Suprapubic skin (tissue), 4 donors: Measurements from ENCODE around the gene NR4A1. TPM values are rescaled to one million over a fixed set of nuclear protein-coding genes. Genes with fewer than 3 reads are reported as not detected.
A peak's percentile ranks its signal among the peaks of the same experiment; 100 is the strongest.

ENCODE experiments used
- DNase-seq, 2 donors: peaks; one replicate each; pipeline ENCODE4 v3.0.0-alpha.2; 2019; ENCODE audit warnings: low spot score in 2 of 2
- H3K27ac ChIP-seq: fragments of 200-600 bp; sonication (generic); one replicate; pipeline ENCODE4 v1.5.1; 2019
- H3K27me3 ChIP-seq: fragments of 200-600 bp; sonication (generic); one replicate; pipeline ENCODE4 v1.5.1; 2019
- H3K36me3 ChIP-seq: fragments of 200-600 bp; sonication (generic); one replicate; pipeline ENCODE4 v1.5.1; 2019
- H3K4me1 ChIP-seq: fragments of 200-600 bp; sonication (generic); one replicate; pipeline ENCODE4 v1.5.1; 2019
- H3K4me3 ChIP-seq: fragments of 200-600 bp; sonication (generic); one replicate; pipeline ENCODE4 v1.5.1; 2019; ENCODE audit warnings: mild to moderate bottlenecking
- H3K9me3 ChIP-seq: fragments of 200-600 bp; sonication (generic); one replicate; pipeline ENCODE4 v1.5.1; 2019
- EP300 ChIP-seq: sonication (generic); formaldehyde crosslinking; IDR thresholded peaks from one replicate; pipeline ENCODE4 v1.6.1; 2017; ENCODE audit warnings: antibody characterized with exemption
- POLR2A ChIP-seq, 2 donors: fragments of 450-650 bp; IDR thresholded peaks; one replicate each; pipeline ENCODE4 v1.6.1; 2017; ENCODE audit warnings: antibody characterized with exemption in 2 of 2, mild to moderate bottlenecking in 2 of 2, moderate library complexity in 2 of 2
- POLR2AphosphoS5 ChIP-seq, 3 donors: sonication (generic); formaldehyde crosslinking; IDR thresholded peaks; one replicate each; pipeline ENCODE4 v1.6.1; 2017; ENCODE audit warnings: antibody characterized with exemption in 3 of 3
- whole genome bisulfite sequencing: methylation state at CpG from one replicate; pipeline ENCODE4 v1.1.5; 2018; 5-methylcytosine and 5-hydroxymethylcytosine counted together
- total RNA-seq, 4 donors: library from RNA; depleted of rRNA; stranded (reverse); fragments of >200 nt; gene quantifications; one replicate each; pipeline ENCODE4 v1.1.0, GENCODE V29; 2016
- TF ChIP-seq, protein P1 (sequence below), 2 donors: fragments of 200-600 bp in 1 of 2; fragments of 450-650 bp in 1 of 2; sonication (generic) in 1 of 2; IDR thresholded peaks; one replicate each; pipeline ENCODE4 v1.5.1; 2016 to 2019; ENCODE audit warnings: antibody characterized with exemption in 2 of 2, mild to moderate bottlenecking in 1 of 2, moderate library complexity in 1 of 2

Gene NR4A1
- total RNA-seq, 4 donors from 2014 or later: 141 to 775 (median 422) TPM

DNA sequence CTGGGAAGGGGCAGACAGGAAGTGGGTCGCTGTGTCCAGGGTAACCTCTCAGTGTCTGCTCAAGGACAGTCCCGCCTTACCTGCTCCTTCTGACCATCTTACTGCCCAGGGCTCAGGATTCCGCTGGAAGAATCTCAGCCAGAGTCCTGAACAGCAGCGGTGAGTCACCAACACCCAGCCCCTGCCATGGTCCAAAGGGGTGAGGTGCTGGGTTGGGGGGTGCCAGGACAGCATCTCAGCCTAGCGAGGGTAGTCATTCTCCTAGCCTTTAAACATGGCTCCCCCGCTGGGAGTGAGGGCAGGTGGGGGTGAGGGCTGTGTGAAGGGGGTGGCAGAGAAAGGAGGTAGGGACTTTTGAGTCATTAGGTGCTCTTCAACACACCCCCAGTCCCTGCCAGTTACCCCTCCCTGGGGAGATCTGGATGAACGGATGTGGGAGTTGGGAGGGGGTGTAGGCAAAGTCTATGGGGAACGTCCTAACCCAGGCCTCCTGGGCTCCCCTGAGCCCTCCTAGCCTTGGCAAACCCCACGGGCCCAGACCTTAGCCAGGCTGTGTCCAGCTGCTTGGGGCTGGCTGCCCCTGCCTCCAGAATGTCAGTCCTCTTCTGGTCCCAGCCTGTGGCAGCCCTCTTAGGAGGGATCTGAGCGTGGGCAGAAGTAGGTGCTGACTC is 42.0 kb upstream of the NR4A1 start:
- H3K4me3 ChIP-seq: peak overlapping the region; percentile 79
- peaks cover 55% of the 10 kb centered on the region for H3K4me1 ChIP-seq
- 61% methylated on average over 8 of the region's 10 CpGs for WGBS
- peak overlapping the region; percentile 90 for H3K27ac ChIP-seq
- no peaks in the 10 kb centered on the region for H3K9me3 ChIP-seq
- DNase-seq: no peak
- TF ChIP-seq POLR2AphosphoS5 (IDR thresholded peaks at IDR 0.05) (no peak), POLR2A (IDR thresholded peaks at IDR 0.05) (no peak), EP300 (no peak)
- TF ChIP-seq, protein P1, sequence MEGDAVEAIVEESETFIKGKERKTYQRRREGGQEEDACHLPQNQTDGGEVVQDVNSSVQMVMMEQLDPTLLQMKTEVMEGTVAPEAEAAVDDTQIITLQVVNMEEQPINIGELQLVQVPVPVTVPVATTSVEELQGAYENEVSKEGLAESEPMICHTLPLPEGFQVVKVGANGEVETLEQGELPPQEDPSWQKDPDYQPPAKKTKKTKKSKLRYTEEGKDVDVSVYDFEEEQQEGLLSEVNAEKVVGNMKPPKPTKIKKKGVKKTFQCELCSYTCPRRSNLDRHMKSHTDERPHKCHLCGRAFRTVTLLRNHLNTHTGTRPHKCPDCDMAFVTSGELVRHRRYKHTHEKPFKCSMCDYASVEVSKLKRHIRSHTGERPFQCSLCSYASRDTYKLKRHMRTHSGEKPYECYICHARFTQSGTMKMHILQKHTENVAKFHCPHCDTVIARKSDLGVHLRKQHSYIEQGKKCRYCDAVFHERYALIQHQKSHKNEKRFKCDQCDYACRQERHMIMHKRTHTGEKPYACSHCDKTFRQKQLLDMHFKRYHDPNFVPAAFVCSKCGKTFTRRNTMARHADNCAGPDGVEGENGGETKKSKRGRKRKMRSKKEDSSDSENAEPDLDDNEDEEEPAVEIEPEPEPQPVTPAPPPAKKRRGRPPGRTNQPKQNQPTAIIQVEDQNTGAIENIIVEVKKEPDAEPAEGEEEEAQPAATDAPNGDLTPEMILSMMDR (IDR thresholded peaks at IDR 0.05): no peak
- H3K36me3 ChIP-seq: peaks cover 17% of the 10 kb centered on the region
- no peaks in the 10 kb centered on the region for H3K27me3 ChIP-seq

DNA sequence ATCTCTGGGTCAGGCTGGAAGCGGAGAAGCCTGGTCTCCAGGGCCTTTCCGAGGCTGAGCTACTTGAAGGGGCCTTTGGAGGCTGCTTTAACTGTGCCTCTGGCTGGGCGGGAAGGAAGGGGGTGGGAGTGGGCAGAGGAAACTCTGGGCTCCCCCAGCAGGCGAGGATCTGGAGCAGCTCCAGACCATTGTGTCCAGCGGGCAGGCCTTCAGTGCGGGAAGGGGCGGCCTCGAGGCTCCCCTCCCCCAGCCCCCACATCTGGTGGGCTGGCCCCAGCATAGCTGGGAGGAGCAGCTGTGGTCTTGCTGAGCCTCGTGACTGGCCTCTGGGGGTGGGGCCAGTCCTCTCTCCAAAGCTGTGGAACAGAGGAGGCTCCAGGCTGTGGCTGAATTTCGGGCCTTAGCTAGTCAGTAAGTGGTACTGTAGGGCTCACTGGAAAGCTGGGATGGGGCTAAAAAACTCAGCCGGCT is 41.1 kb upstream of the NR4A1 start:
- Histone ChIP-seq H3K9me3 (no peaks in the 10 kb centered on the region), H3K27me3 (no peaks in the 10 kb centered on the region), H3K4me1 (peaks cover 55% of the 10 kb centered on the region), H3K27ac (peak overlapping the region; percentile 90), H3K4me3 (peak overlapping the region; percentile 79), H3K36me3 (peaks cover 23% of the 10 kb centered on the region)
- DNase-seq: peak in 1 of 2 donors; percentile 89
- 48% methylated on average over 5 of the region's 11 CpGs for WGBS
- TF ChIP-seq, protein P1 (IDR thresholded peaks at IDR 0.05): no peak
- TF ChIP-seq POLR2AphosphoS5 (IDR thresholded peaks at IDR 0.05): peak in 1 of 3 donors; percentile 41

DNA sequence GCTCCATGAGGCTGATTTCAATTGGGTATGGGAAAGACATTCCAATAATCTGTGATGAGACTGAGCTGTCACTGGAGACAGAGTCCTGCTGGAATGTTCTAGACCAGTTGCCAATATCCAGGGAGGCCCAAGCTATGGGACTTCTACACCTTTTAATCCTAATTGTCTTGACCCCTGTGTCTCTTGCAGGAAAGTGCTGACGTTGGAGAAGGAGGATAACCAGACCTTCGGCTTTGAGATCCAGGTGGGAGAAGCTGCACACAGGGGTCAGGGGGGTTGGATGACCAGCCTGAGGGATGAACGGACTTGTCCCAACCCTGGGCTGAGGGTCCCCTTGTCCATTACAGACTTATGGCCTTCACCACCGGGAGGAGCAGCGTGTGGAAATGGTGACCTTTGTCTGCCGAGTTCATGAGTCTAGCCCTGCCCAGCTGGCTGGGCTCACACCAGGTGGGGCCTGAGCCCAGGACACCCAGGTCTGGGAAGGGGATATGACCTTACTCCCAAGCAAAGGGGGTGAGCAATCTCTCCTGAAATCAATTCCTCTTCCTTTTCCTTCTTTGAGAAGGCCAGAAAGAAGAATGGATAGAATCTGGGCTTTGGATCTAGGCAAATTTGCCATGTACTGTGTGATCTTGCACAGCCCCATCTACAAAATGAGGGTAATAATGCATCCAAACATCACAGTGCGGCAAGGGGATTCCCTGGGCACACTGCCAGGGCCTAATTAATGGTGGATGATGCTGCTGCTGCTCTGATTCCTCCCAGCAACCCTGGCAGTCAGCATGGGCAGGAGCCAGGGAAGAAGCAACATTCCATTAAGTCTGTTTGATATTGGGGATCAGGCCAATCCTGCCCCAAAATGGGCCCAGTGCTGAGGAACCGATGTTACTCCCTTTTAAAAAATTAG is 40.3 kb upstream of the NR4A1 start:
- Histone ChIP-seq H3K9me3 (no peaks in the 10 kb centered on the region), H3K4me3 (peak overlapping the region; percentile 79), H3K27ac (peak overlapping the region; percentile 61), H3K36me3 (peaks cover 29% of the 10 kb centered on the region), H3K4me1 (peaks cover 62% of the 10 kb centered on the region), H3K27me3 (no peaks in the 10 kb centered on the region)
- no peak for TF ChIP-seq EP300
- 77% methylated on average over 5 of the region's 8 CpGs for WGBS
- DNase-seq: no peak

DNA sequence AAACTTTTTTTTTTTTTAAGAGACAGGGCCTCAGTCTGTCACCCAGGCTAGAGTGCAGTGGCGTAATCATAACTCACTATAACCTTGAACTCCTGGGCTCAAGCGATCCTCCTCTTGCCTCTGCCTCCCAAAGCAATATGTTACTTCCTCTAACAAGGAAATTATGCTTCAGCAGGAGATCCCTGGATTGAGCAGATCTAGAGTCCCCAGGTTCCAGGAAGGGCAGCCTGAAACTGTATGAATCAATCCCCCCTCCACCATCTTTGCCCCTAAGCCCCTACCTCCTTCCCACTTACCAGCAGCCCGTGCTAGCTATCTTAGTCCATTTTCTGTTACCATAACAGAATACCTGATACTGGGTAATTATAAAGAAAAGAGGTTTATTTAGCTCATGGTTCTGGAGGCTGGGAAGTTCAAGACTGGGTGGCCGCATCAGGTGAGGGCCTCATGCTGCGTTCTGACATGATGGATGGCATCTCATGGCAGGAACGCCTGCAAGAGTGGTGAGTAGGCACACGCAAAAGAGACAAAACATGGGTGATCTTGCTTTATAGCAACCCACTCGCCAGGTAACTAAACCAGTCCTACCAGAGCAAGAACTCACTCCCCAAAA is 39.5 kb upstream of the NR4A1 start:
- no peak overlapping the region for H3K27ac ChIP-seq
- H3K9me3 ChIP-seq: no peaks in the 10 kb centered on the region
- DNase-seq: no peak
- H3K36me3 ChIP-seq: peaks cover 29% of the 10 kb centered on the region
- peaks cover 57% of the 10 kb centered on the region for H3K4me1 ChIP-seq
- H3K27me3 ChIP-seq: no peaks in the 10 kb centered on the region
- TF ChIP-seq EP300: no peak
- TF ChIP-seq POLR2A (IDR thresholded peaks at IDR 0.05): no peak
- TF ChIP-seq POLR2AphosphoS5 (IDR thresholded peaks at IDR 0.05): no peak
- TF ChIP-seq, protein P1 (IDR thresholded peaks at IDR 0.05): no peak
- 94% methylated on average over 8 of the region's 8 CpGs for WGBS
- no peak overlapping the region for H3K4me3 ChIP-seq

DNA sequence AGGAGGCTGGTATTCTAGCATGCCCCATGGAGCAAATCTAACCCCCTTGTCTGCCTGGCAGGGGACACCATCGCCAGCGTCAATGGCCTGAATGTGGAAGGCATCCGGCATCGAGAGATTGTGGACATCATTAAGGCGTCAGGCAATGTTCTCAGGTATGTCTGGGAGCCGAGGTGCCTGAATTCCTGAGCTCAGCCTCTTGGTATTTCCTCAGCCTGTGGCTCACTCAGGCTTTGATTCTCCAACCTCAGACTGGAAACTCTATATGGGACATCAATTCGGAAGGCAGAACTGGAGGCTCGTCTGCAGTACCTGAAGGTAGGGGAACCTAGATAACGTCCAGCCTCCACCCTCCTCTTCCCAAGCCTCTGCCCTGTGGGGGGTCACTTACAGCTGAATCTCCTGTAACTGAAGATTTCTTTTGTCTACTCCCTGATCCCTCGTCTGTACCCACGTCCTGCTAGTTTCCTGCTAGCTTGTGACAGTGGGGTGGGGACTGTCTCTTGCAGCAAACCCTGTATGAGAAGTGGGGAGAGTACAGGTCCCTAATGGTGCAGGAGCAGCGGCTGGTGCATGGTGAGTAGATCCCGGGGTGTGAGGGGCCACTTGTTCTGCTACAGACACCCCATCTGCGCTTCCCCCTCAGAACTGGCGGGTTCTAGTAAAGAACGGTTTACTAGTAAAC is 37.5 kb upstream of the NR4A1 start:
- no peak overlapping the region for H3K4me3 ChIP-seq
- no peaks in the 10 kb centered on the region for H3K9me3 ChIP-seq
- 92% methylated on average over 16 of the region's 16 CpGs for WGBS
- no peak overlapping the region for H3K27ac ChIP-seq
- peaks cover 29% of the 10 kb centered on the region for H3K36me3 ChIP-seq
- no peak for TF ChIP-seq POLR2AphosphoS5 (IDR thresholded peaks at IDR 0.05)
- TF ChIP-seq EP300: no peak
- H3K4me1 ChIP-seq: peaks cover 39% of the 10 kb centered on the region
- no peak for DNase-seq
- H3K27me3 ChIP-seq: no peaks in the 10 kb centered on the region
